Colonic mucosa (tissue), 4 donors: ENCODE results near the gene TK1. TPM values are rescaled to one million over a fixed set of nuclear protein-coding genes. Genes with fewer than 3 reads are reported as not detected.
"Not testable (repeated sequence)": the region's sequence is repeated elsewhere in the genome, so short reads cannot be mapped to it uniquely, and the experiment has no call there.

ENCODE experiments used
- DNase-seq: peaks from one replicate; pipeline ENCODE4 v3.0.0-alpha.2; 2020
- H3K27ac ChIP-seq: fragments of 200-600 bp; one replicate; pipeline ENCODE4 v1.8.0; 2021
- H3K27me3 ChIP-seq: fragments of 200-600 bp; one replicate; pipeline ENCODE4 v1.8.0; 2021
- H3K36me3 ChIP-seq: fragments of 200-600 bp; one replicate; pipeline ENCODE4 v1.8.0; 2021
- H3K4me1 ChIP-seq: fragments of 200-600 bp; one replicate; pipeline ENCODE4 v1.8.0; 2021; ENCODE audit warnings: mild to moderate bottlenecking
- H3K4me3 ChIP-seq: fragments of 200-600 bp; one replicate; pipeline ENCODE4 v1.8.0; 2021
- H3K9ac ChIP-seq, 2 donors: one replicate each; pipeline ENCODE4 v1.7.0; 2013; ENCODE audit warnings: control low read depth in 2 of 2, low read depth in 2 of 2, low read length in 2 of 2
- H3K9me3 ChIP-seq: fragments of 200-600 bp; one replicate; pipeline ENCODE4 v1.8.0; 2021
- CTCF ChIP-seq: fragments of 200-600 bp; IDR thresholded peaks from one replicate; pipeline ENCODE4 v1.8.0; 2022; ENCODE audit warnings: antibody characterized with exemption, mild to moderate bottlenecking
- intact Hi-C: fragments of 100-400 bp; cut with DNase I; formaldehyde crosslinking; loops from one replicate; pipeline ENCODE4 v1.14.1; 2022
- total RNA-seq, 2 donors: library from RNA; stranded (reverse); fragmentation: NEBNext Ultra II Directional in 1 of 2; extraction: Animal tissue kit (Norgen Biotek cat#: 25700) in 1 of 2; gene quantifications; one replicate each; pipeline ENCODE4 v1.2.1, GENCODE V29; 2021
- donor health status: healthy.
- donor health status: DM: no; HTN: no; CAD: no.
- donor health status: DM: no; HTN: no; CAD: no.

TK1 gene
- 100 to 1,000 TPM in 1 of 2 donors, 10 to 100 TPM in 1; 37.7 to 135 TPM for total RNA-seq

- H3K9ac ChIP-seq = peak within 1 kb of the TSS; percentile 73 to 77
- intact Hi-C loops = no loop called here
- H3K4me3 ChIP-seq = peak within 1 kb of the TSS; percentile 46
- peak; percentile 98 for DNase-seq
- peak; percentile 78 for TF ChIP-seq CTCF
- no peaks in the 10 kb centered on the region for H3K27me3 ChIP-seq
- H3K36me3 ChIP-seq = no peaks in the 10 kb centered on the region
- H3K27ac ChIP-seq = peak within 1 kb of the TSS; percentile 84
- H3K9me3 ChIP-seq = no peaks in the 10 kb centered on the region
- H3K4me1 ChIP-seq = peaks cover 4% of the 10 kb centered on the region
Measured at GRCh38 chr17:78186692-78187595, at the start of gene TK1, which contains the start of gene AFMID. Gene TK1, minus strand, starts transcription at chr17:78187052. Its CDS starts 58 bp downstream, at chr17:78186994. Gene AFMID, plus strand, starts transcription at chr17:78187362. Its CDS starts 9 bp downstream, at chr17:78187371.

- H3K27ac ChIP-seq = no peak overlapping the region
- H3K27me3 ChIP-seq = peaks cover 21% of the 10 kb centered on the region
- no peak overlapping the region for H3K9ac ChIP-seq
- no peaks in the 10 kb centered on the region for H3K4me1 ChIP-seq
- intact Hi-C loops = no loop called here
- no peaks in the 10 kb centered on the region for H3K36me3 ChIP-seq
- H3K9me3 ChIP-seq = no peaks in the 10 kb centered on the region
- H3K4me3 ChIP-seq = no peak overlapping the region
- no peak for TF ChIP-seq CTCF
- no peak for DNase-seq
Measured at GRCh38 chr17:78235885-78236284, 49.0 kb upstream of the TK1 start.

GRCh38 chr17:78235022-78235421, 48.2 kb upstream of the TK1 start:
- H3K9ac ChIP-seq, H3K27ac ChIP-seq, DNase-seq, intact Hi-C loops, H3K4me3 ChIP-seq, H3K36me3 ChIP-seq, H3K9me3 ChIP-seq, H3K4me1 ChIP-seq: not testable (repeated sequence)
- peaks cover 26% of the 10 kb centered on the region for H3K27me3 ChIP-seq

GRCh38 chr17:78234261-78234865, 47.5 kb upstream of the TK1 start:
- Histone ChIP-seq H3K9me3 (no peaks in the 10 kb centered on the region), H3K9ac (no peak overlapping the region), H3K4me1 (no peaks in the 10 kb centered on the region), H3K36me3 (no peaks in the 10 kb centered on the region), H3K27ac (no peak overlapping the region), H3K4me3 (no peak overlapping the region), H3K27me3 (peaks cover 26% of the 10 kb centered on the region)
- no peak for DNase-seq
- no peak for TF ChIP-seq CTCF
- intact Hi-C loops = no loop called here

GRCh38 chr17:78233678-78234077, 46.8 kb upstream of the TK1 start:
- H3K9me3 ChIP-seq = no peaks in the 10 kb centered on the region
- no peak for TF ChIP-seq CTCF
- no peaks in the 10 kb centered on the region for H3K36me3 ChIP-seq
- peaks cover 26% of the 10 kb centered on the region for H3K27me3 ChIP-seq
- H3K4me1 ChIP-seq = no peaks in the 10 kb centered on the region
- H3K27ac ChIP-seq = no peak overlapping the region
- no peak overlapping the region for H3K9ac ChIP-seq
- intact Hi-C loops = no loop called here
- no peak for DNase-seq
- H3K4me3 ChIP-seq = no peak overlapping the region

GRCh38 chr17:78232859-78233173, 46.0 kb upstream of the TK1 start:
- no peak for TF ChIP-seq CTCF
- peaks cover 26% of the 10 kb centered on the region for H3K27me3 ChIP-seq
- intact Hi-C loops = no loop called here

More at GRCh38 chr17:78232859-78233173, 46.0 kb upstream of the TK1 start:
- Histone ChIP-seq H3K9me3 (no peaks in the 10 kb centered on the region), H3K4me1 (no peaks in the 10 kb centered on the region), H3K4me3 (no peak overlapping the region), H3K9ac (no peak overlapping the region), H3K27ac (no peak overlapping the region), H3K36me3 (no peaks in the 10 kb centered on the region)
- no peak for DNase-seq
